Kidney (tissue), 14 donors: ENCODE results near the gene GRM1. TPM values are rescaled to one million over a fixed set of nuclear protein-coding genes. Genes with fewer than 3 reads are reported as not detected.
A peak's percentile ranks its signal among the peaks of the same experiment; 100 is the strongest.

ENCODE experiments used
- DNase-seq, 5 donors: peaks; one replicate each; pipeline ENCODE4 v3.0.0-alpha.2; 2013 to 2020
- FAIRE-seq: peaks from 2 replicates; lab custom pipeline; 2012; peaks lifted over from hg19 to GRCh38; lab: Jason Lieb, UNC
- H3K27ac ChIP-seq, 2 donors: one replicate each; pipeline ENCODE4 v1.7.0; 2013; ENCODE audit warnings: low read depth in 2 of 2, low read length in 2 of 2, inconsistent platforms in 1 of 2
- H3K27me3 ChIP-seq: one replicate; pipeline ENCODE4 v1.7.1; 2013; ENCODE audit warnings: low read length, inconsistent platforms; ENCODE audit not compliant: control insufficient read depth, insufficient read depth
- H3K36me3 ChIP-seq, 3 donors: one replicate each; pipeline versions ENCODE4 v1.7.0 to v1.7.1; 2013; ENCODE audit warnings: low read length in 3 of 3, control low read depth in 1 of 3, inconsistent platforms in 1 of 3; ENCODE audit not compliant: insufficient read depth in 3 of 3, control insufficient read depth in 2 of 3
- H3K4me1 ChIP-seq, 3 donors: one replicate each; pipeline versions ENCODE4 v1.7.0 to v1.7.1; 2013; ENCODE audit warnings: low read length in 3 of 3, inconsistent platforms in 1 of 3, low read depth in 1 of 3; ENCODE audit not compliant: control insufficient read depth in 2 of 3, insufficient read depth in 2 of 3
- H3K4me3 ChIP-seq, 3 donors: one replicate each; pipeline versions ENCODE4 v1.7.0 to v1.8.1; 2013; ENCODE audit warnings: low read length in 3 of 3, control low read depth in 1 of 3, inconsistent platforms in 1 of 3
- H3K9ac ChIP-seq, 3 donors: one replicate each; pipeline versions ENCODE4 v1.7.0 to v1.7.1; 2013; ENCODE audit warnings: low read length in 3 of 3, control low read depth in 1 of 3, inconsistent platforms in 1 of 3
- H3K9me3 ChIP-seq, 3 donors: one replicate each; pipeline versions ENCODE4 v1.7.0 to v1.7.1; 2013; ENCODE audit warnings: low read length in 3 of 3, control low read depth in 1 of 3, inconsistent platforms in 1 of 3; ENCODE audit not compliant: control insufficient read depth in 2 of 3, insufficient read depth in 1 of 3
- CTCF ChIP-seq: IDR thresholded peaks from 3 replicates; pipeline ENCODE4 v1.5.1; 2012; ENCODE audit warnings: mild to moderate bottlenecking, moderate library complexity, borderline replicate concordance; ENCODE audit not compliant: insufficient read depth; ENCODE audit errors: extremely low read depth
- intact Hi-C: fragments of 100-400 bp; cut with DNase I; formaldehyde crosslinking; loops from one replicate; pipeline ENCODE4 v1.11.1; 2022
- polyA plus RNA-seq: library from polyadenylated mRNA; stranded (reverse); fragments of 350-450 nt; fragmentation: Illumina TruSeq; extraction: RNeasy Lipid Tissue Mini Kit (QIAGEN cat#74804); gene quantifications from one replicate; pipeline ENCODE4 v1.2.3, GENCODE V29; 2014; ENCODE audit warnings: low read depth, low replicate concordance; ENCODE audit not compliant: insufficient read depth
- total RNA-seq: library from RNA; stranded (reverse); fragmentation: NEBNext Ultra II Directional; extraction: Animal tissue kit (Norgen Biotek cat#: 25700); gene quantifications from one replicate; pipeline ENCODE4 v1.2.1, GENCODE V29; 2021
- donor health status: control.
- donor health status: control.
- donor health status: control.
- donor health status: control.
- donor health status: control.
- donor health status: DM: yes; HTN: yes; CAD: no.
- donor health status: Normal renal cell carcinoma (clear cell type).

The GRM1 gene
- total and polyA plus RNA-seq, 2 donors from 2014 or later: 0.19 to 0.82 TPM

- Histone ChIP-seq H3K9ac (no peak overlapping the region), H3K4me1 (no peaks in the 10 kb centered on the region), H3K9me3 (no peaks in the 10 kb centered on the region), H3K4me3 (no peak overlapping the region), H3K27ac (no peak overlapping the region), H3K27me3 (no peaks in the 10 kb centered on the region), H3K36me3 (no peaks in the 10 kb centered on the region)
- no peak for TF ChIP-seq CTCF
- DNase-seq: peak in 2 of 5 donors; percentile 1 to 7
- FAIRE-seq: no peak
- intact Hi-C loops: no loop called here
Observed at GRCh38 chr6:146047371-146047770, 18.5 kb downstream of the GRM1 start.

DNA sequence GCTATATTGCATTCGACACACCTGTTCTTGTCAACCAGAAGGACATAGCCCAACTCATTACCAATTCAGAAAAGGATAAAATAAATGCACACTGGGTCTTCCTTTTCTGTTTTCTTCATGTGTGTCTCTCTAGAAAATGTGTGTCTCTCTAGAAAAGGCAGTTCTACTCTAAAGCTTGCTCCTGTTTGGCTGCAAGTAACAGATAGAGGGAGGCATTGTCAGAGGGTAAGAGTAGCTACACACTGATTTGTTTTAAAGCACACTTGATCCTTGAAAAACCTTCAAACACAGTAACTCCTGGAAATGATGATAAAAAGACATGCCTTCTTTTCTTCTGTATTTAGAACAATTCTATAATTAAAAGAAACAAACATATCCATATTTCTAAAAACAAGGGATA, 21.3 kb downstream of the GRM1 start:
- DNase-seq (no peak), FAIRE-seq (no peak)
- no peaks in the 10 kb centered on the region for H3K36me3 ChIP-seq
- H3K4me1 ChIP-seq: no peaks in the 10 kb centered on the region
- H3K9me3 ChIP-seq: no peaks in the 10 kb centered on the region
- no peaks in the 10 kb centered on the region for H3K27me3 ChIP-seq
- H3K27ac ChIP-seq: no peak overlapping the region
- no peak overlapping the region for H3K9ac ChIP-seq
- no peak for TF ChIP-seq CTCF
- intact Hi-C loops: no loop called here
- no peak overlapping the region for H3K4me3 ChIP-seq

DNA sequence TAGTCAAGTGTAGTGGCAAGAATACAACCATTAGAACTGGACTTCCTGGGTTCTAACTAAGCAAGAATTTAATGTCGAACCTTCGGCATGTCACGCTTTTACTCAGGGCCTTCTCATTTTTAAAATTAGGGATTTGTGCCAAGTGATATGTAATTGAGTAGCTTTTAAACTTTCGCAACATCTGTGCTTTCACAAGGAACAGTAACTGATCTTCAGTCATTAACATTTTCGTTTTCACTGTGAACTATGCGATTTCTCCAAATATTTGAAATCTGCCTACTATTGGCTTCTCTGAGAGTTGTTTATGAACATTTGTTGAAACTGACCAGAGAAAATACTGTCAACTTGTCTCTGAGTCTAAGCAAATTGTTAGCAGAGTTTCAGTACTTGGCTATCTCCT, 27.6 kb downstream of the GRM1 start:
- no peaks in the 10 kb centered on the region for H3K9me3 ChIP-seq
- H3K4me1 ChIP-seq: no peaks in the 10 kb centered on the region
- FAIRE-seq (no peak), DNase-seq (no peak)
- intact Hi-C loops: no loop called here
- H3K27ac ChIP-seq: no peak overlapping the region
- no peak overlapping the region for H3K9ac ChIP-seq
- no peak for TF ChIP-seq CTCF
- H3K36me3 ChIP-seq: no peaks in the 10 kb centered on the region
- no peaks in the 10 kb centered on the region for H3K27me3 ChIP-seq
- no peak overlapping the region for H3K4me3 ChIP-seq

GRCh38 chr6:146065690-146066089, 36.8 kb downstream of the GRM1 start:
- intact Hi-C loops: no loop called here
- Histone ChIP-seq H3K4me3 (no peak overlapping the region), H3K9me3 (no peaks in the 10 kb centered on the region), H3K27ac (no peak overlapping the region), H3K9ac (no peak overlapping the region), H3K27me3 (no peaks in the 10 kb centered on the region), H3K4me1 (no peaks in the 10 kb centered on the region), H3K36me3 (no peaks in the 10 kb centered on the region)
- DNase-seq (no peak), FAIRE-seq (no peak)
- TF ChIP-seq CTCF: no peak
